Endothelial cell of umbilical vein (primary cell): ENCODE results near the gene TBC1D30. TPM values are rescaled to one million over a fixed set of nuclear protein-coding genes. Genes with fewer than 3 reads are reported as not detected.

Experiments used
- BruUV-seq: library from RNA; stranded (reverse); fragments of 400-500 nt; replicated peaks from 2 replicates; lab custom pipeline; 2021; lab: Mats Ljungman, UMichigan
- CTCF ChIA-PET: fragments of 300-600, 350-600 bp; sonication (Branson Sonifier 250); formaldehyde crosslinking; loops from one replicate; lab custom pipeline; 2021; ENCODE audit warnings: antibody characterized with exemption, inconsistent platforms; lab: Charles Lee
- POLR2A ChIA-PET: fragments of 300-600, 350-600 bp; sonication (Branson Sonifier 250); formaldehyde crosslinking; loops from one replicate; lab custom pipeline; 2021; ENCODE audit warnings: antibody characterized with exemption, inconsistent platforms; lab: Charles Lee
- DNase-seq: peaks from one replicate; pipeline ENCODE4 v3.0.0-alpha.2; 2011; ENCODE audit warnings: low read depth, low spot score
- FAIRE-seq: peaks from 2 replicates; lab custom pipeline; 2011; peaks lifted over from hg19 to GRCh38; lab: Jason Lieb, UNC
- H2AFZ ChIP-seq: 2 replicates; pipeline ENCODE4 v1.6.0; 2012; ENCODE audit warnings: low read depth, low read length, control low read depth, inconsistent platforms
- H3K27ac ChIP-seq: 2 replicates; pipeline ENCODE4 v1.5.1; 2011; ENCODE audit warnings: low read depth, mild to moderate bottlenecking, control low read depth, low read length, moderate library complexity; ENCODE audit not compliant: insufficient read depth
- H3K27me3 ChIP-seq, 2 experiments: 2 replicates each; pipeline versions ENCODE4 v1.6.0 to v1.6.1; 2011; ENCODE audit warnings: low read length in 2 of 2, mixed read lengths in 1 of 2; ENCODE audit not compliant: control insufficient read depth in 2 of 2, insufficient read depth in 2 of 2
- H3K36me3 ChIP-seq, 2 experiments: 2 replicates in 1 of 2; 3 replicates in 1 of 2; pipeline ENCODE4 v1.5.1; 2011; ENCODE audit warnings: low read length in 2 of 2, mild to moderate bottlenecking in 1 of 2, moderate library complexity in 1 of 2; ENCODE audit not compliant: control insufficient read depth in 2 of 2, insufficient read depth in 2 of 2; ENCODE audit errors: extremely low read depth in 1 of 2
- H3K4me1 ChIP-seq: 3 replicates; pipeline ENCODE4 v1.5.1; 2011; ENCODE audit warnings: mild to moderate bottlenecking, low read length; ENCODE audit not compliant: control insufficient read depth, insufficient read depth; ENCODE audit errors: extremely low read depth
- H3K4me2 ChIP-seq: 2 replicates; pipeline ENCODE4 v1.6.1; 2011; ENCODE audit warnings: low read length, control low read depth, mixed read lengths; ENCODE audit not compliant: insufficient read depth
- H3K4me3 ChIP-seq, 3 experiments: fragments of 200-600 bp in 1 of 3; sonication (generic), shearing (Covaris generic) in 1 of 3; replicated peaks in 1 of 3; 2 replicates each; pipeline ENCODE4 v1.5.1; 2011 to 2016; ENCODE audit warnings: control low read depth in 3 of 3, low read length in 3 of 3, mild to moderate bottlenecking in 2 of 3, inconsistent platforms in 1 of 3, low read depth in 1 of 3, moderate library complexity in 1 of 3; ENCODE audit not compliant: insufficient read depth in 1 of 3
- H3K79me2 ChIP-seq: 2 replicates; pipeline ENCODE4 v1.6.0; 2012; ENCODE audit warnings: low read length, inconsistent platforms; ENCODE audit not compliant: control insufficient read depth, insufficient read depth
- H3K9ac ChIP-seq: replicated peaks from 2 replicates; pipeline ENCODE3; 2011; ENCODE audit warnings: low read length, control low read depth; ENCODE audit not compliant: insufficient read depth; ENCODE audit errors: extremely low read depth
- H3K9me1 ChIP-seq: replicated peaks from 3 replicates; pipeline ENCODE4 v1.6.0; 2011; ENCODE audit warnings: mild to moderate bottlenecking, low read length; ENCODE audit not compliant: control insufficient read depth, insufficient read depth; ENCODE audit errors: extremely low read depth
- H3K9me3 ChIP-seq: replicated peaks from 2 replicates; pipeline ENCODE4 v1.5.1; 2012; ENCODE audit warnings: low read length, inconsistent platforms; ENCODE audit not compliant: control insufficient read depth, insufficient read depth
- H4K20me1 ChIP-seq: replicated peaks from 2 replicates; pipeline ENCODE3; 2011; ENCODE audit warnings: mild to moderate bottlenecking, low read length; ENCODE audit not compliant: control insufficient read depth, insufficient read depth; ENCODE audit errors: extremely low read depth
- EZH2 ChIP-seq: IDR thresholded peaks from 2 replicates; pipeline ENCODE4 v1.6.1; 2012; ENCODE audit warnings: borderline replicate concordance, low read depth, mild to moderate bottlenecking, moderate library complexity, low read length, inconsistent platforms; ENCODE audit not compliant: severe bottlenecking
- FOS ChIP-seq: IDR thresholded peaks from 2 replicates; pipeline ENCODE4 v1.6.1; 2011; ENCODE audit warnings: mild to moderate bottlenecking, low read length, moderate library complexity, borderline replicate concordance; ENCODE audit not compliant: insufficient read depth
- GATA2 ChIP-seq: IDR thresholded peaks from 2 replicates; pipeline ENCODE4 v1.7.0; 2011; ENCODE audit warnings: low read depth, mild to moderate bottlenecking, moderate library complexity, mixed read lengths, low read length; ENCODE audit not compliant: insufficient read length, insufficient read depth
- JUN ChIP-seq: IDR thresholded peaks from 2 replicates; pipeline ENCODE4 v1.6.1; 2011; ENCODE audit warnings: borderline replicate concordance, low read depth; ENCODE audit not compliant: insufficient read length, insufficient read depth
- MYC ChIP-seq: IDR thresholded peaks from one replicate; pipeline ENCODE4 v1.6.1; 2011; ENCODE audit warnings: mild to moderate bottlenecking, low read depth, low read length
- POLR2A ChIP-seq: IDR thresholded peaks from 2 replicates; pipeline ENCODE4 v1.6.1; 2012; ENCODE audit warnings: low read depth, mild to moderate bottlenecking, control low read depth, low read length
- POLR2AphosphoS5 ChIP-seq: IDR thresholded peaks from 2 replicates; pipeline ENCODE4 v1.6.1; 2012; ENCODE audit warnings: low read depth, mild to moderate bottlenecking, control low read depth, low read length, moderate library complexity; ENCODE audit not compliant: insufficient read depth
- dilution Hi-C: fragments of 300-500 bp; cut with MboI; formaldehyde crosslinking; loops from one replicate; pipeline ENCODE4 v1.15.0; 2019; ENCODE audit warnings: low sequenced_read_pairs; ENCODE audit not compliant: extremely low pct_ligation_motif_present
- intact Hi-C: fragments of 100-400 bp; cut with micrococcal nuclease; formaldehyde crosslinking; loops from one replicate; pipeline ENCODE4 v1.10.0; 2022
- polyA plus RNA-seq, 4 experiments: library from polyadenylated mRNA; depleted of rRNA in 3 of 4; stranded (reverse) in 3 of 4; unstranded in 1 of 4; fragments of >200 nt; gene quantifications; 2 replicates each; pipeline versions ENCODE4 v1.2.1 to v1.2.3, GENCODE V29; 2011 to 2012; ENCODE audit warnings: missing spikeins in 1 of 4
- total RNA-seq: library from RNA; stranded (reverse); gene quantifications from 2 replicates; pipeline ENCODE4 v1.2.3, GENCODE V29; 2021
- TF ChIP-seq, protein P1 (sequence below): IDR thresholded peaks from 2 replicates; pipeline ENCODE4 v1.6.1; 2011; ENCODE audit not compliant: insufficient read depth, insufficient read length
- TF ChIP-seq, protein P2 (sequence below), 2 donors: IDR thresholded peaks; 1 replicate in 1 of 2; 2 replicates in 1 of 2; pipeline ENCODE4 v1.5.1; 2011; ENCODE audit warnings: low read length in 2 of 2, mild to moderate bottlenecking in 2 of 2, moderate library complexity in 2 of 2, control low read depth in 1 of 2, inconsistent platforms in 1 of 2, low read depth in 1 of 2; ENCODE audit not compliant: insufficient read depth in 1 of 2; ENCODE audit errors: extremely low read depth in 1 of 2

Gene TBC1D30
- total and polyA plus RNA-seq, 2 donors (not counting 3 experiments of a cell fraction or from before 2014, with no cell fraction given) = 4.4 to 7.6 TPM

DNA sequence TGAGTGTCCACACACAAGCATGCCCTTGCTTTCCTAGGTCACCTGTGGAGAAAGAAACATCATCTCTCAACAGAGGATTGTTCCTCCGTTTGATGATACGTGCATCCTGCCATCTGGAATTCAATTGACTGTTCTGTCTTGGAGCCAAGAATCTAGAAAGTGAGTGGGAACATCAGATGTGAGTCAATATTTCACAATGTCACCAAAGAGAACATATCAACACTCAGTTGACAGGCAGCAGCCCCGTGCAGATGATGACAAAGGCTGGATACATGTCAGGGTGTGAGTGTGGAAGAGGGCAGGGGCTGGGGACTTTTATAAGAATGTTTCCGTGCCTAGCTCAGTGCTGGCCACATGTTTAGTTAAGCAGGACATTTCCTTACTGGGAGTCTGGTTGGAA is 76.1 kb downstream of the TBC1D30 start:
- DNase-seq = peak; percentile 27
- no peak overlapping the region for H2AFZ ChIP-seq
- no peaks in the 10 kb centered on the region for H3K36me3 ChIP-seq
- H3K27ac ChIP-seq = no peak overlapping the region
- no peak overlapping the region for H3K4me2 ChIP-seq
- dilution Hi-C loops (no loop called here), intact Hi-C loops (no loop called here)
- TF ChIP-seq, protein P1, sequence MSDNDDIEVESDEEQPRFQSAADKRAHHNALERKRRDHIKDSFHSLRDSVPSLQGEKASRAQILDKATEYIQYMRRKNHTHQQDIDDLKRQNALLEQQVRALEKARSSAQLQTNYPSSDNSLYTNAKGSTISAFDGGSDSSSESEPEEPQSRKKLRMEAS = no peak
- TF ChIP-seq POLR2AphosphoS5 (no peak), GATA2 (peak; percentile 33), FOS (peak; percentile 36), POLR2A (no peak)
- no peak for FAIRE-seq
- ChIA-PET POLR2A (no interaction called here), CTCF (interaction anchor here (0.5 kb wide), 1 partner anchor 248 kb away, joined by 3 read pairs; no protein-coding TSS in a partner anchor)
- BruUV-seq = no TSS peak
- H3K9me1 ChIP-seq = no peaks in the 10 kb centered on the region
- no peaks in the 10 kb centered on the region for H3K79me2 ChIP-seq
- no peaks in the 10 kb centered on the region for H3K27me3 ChIP-seq
- no peak overlapping the region for H3K9ac ChIP-seq
- H3K4me3 ChIP-seq = no peak overlapping the region
- H3K9me3 ChIP-seq = no peaks in the 10 kb centered on the region
- peaks cover 6% of the 10 kb centered on the region for H3K4me1 ChIP-seq
- no peaks in the 10 kb centered on the region for H4K20me1 ChIP-seq

DNA sequence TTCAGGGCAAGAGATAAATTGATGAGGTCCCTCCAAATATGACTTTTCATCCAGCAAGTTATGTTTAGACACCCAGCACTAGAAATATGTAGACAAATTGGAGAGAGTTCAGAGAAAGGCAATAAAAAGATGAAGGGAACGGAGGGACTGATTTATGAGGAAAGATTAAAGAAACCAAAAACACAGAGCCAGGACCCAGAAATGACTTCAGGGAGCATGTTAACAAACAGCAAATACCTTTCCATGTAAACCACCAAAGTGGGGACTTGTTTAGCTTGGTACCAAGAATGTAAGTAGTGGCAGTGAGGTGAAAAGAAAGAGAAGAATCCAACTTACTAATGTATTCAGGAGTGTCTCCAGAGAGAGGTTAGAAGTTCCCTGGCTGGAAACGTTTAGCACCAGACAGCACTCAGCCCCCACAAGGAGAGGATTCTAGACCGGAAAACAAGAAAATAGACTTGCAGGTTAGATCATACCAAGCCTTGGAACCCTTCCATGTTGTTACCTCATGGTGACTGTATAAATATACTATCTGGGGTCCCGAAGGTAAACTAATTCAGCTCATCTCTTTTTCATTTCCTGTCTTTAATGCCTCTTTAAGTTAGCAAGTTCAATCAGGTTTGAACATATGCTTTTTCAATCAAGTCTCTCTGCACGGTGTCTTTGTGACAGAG is 79.2 kb downstream of the TBC1D30 start:
- Histone ChIP-seq H3K79me2 (no peaks in the 10 kb centered on the region), H2AFZ (no peak overlapping the region), H3K27ac (no peak overlapping the region), H3K9me3 (no peaks in the 10 kb centered on the region), H3K4me2 (no peak overlapping the region), H3K36me3 (no peaks in the 10 kb centered on the region), H4K20me1 (no peaks in the 10 kb centered on the region), H3K9ac (no peak overlapping the region), H3K4me3 (no peak overlapping the region), H3K9me1 (no peaks in the 10 kb centered on the region), H3K27me3 (no peaks in the 10 kb centered on the region), H3K4me1 (no peaks in the 10 kb centered on the region)
- dilution Hi-C loops (no loop called here), intact Hi-C loops (no loop called here)
- DNase-seq (no peak), FAIRE-seq (peak; percentile 31)
- CTCF ChIA-PET = interaction anchor here (1.5 kb wide), 1 partner anchor 329 kb away, joined by 3 read pairs; no protein-coding TSS in a partner anchor
- POLR2A ChIA-PET = no interaction called here
- BruUV-seq = no TSS peak
- TF ChIP-seq GATA2 = no peak
- no peak for TF ChIP-seq POLR2A
- TF ChIP-seq FOS = no peak
- no peak for TF ChIP-seq POLR2AphosphoS5
- TF ChIP-seq EZH2 = no peak
- TF ChIP-seq, protein P2, sequence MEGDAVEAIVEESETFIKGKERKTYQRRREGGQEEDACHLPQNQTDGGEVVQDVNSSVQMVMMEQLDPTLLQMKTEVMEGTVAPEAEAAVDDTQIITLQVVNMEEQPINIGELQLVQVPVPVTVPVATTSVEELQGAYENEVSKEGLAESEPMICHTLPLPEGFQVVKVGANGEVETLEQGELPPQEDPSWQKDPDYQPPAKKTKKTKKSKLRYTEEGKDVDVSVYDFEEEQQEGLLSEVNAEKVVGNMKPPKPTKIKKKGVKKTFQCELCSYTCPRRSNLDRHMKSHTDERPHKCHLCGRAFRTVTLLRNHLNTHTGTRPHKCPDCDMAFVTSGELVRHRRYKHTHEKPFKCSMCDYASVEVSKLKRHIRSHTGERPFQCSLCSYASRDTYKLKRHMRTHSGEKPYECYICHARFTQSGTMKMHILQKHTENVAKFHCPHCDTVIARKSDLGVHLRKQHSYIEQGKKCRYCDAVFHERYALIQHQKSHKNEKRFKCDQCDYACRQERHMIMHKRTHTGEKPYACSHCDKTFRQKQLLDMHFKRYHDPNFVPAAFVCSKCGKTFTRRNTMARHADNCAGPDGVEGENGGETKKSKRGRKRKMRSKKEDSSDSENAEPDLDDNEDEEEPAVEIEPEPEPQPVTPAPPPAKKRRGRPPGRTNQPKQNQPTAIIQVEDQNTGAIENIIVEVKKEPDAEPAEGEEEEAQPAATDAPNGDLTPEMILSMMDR (IDR thresholded peaks at IDR 0.05; ENCODE audit: extremely low read depth in 1 of 2, insufficient read depth in 1 of 2, low read depth in 1 of 2, low read length in 2 of 2) = no peak
- TF ChIP-seq MYC = no peak
- TF ChIP-seq, protein P1 = no peak
- no peak for TF ChIP-seq JUN
